GM19239 (cell line): Measurements from ENCODE around the gene GPR142.

Experiments
- DNase-seq: peaks from one replicate; pipeline ENCODE4 v3.0.0; 2011; ENCODE audit warnings: low spot score; ENCODE audit not compliant: insufficient read length
- FAIRE-seq: peaks from 2 replicates; lab custom pipeline; 2011; peaks lifted over from hg19 to GRCh38; lab: Jason Lieb, UNC

GPR142 gene, protein sequence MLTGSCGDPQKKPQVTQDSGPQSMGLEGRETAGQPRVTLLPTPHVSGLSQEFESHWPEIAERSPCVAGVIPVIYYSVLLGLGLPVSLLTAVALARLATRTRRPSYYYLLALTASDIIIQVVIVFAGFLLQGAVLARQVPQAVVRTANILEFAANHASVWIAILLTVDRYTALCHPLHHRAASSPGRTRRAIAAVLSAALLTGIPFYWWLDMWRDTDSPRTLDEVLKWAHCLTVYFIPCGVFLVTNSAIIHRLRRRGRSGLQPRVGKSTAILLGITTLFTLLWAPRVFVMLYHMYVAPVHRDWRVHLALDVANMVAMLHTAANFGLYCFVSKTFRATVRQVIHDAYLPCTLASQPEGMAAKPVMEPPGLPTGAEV

DNA sequence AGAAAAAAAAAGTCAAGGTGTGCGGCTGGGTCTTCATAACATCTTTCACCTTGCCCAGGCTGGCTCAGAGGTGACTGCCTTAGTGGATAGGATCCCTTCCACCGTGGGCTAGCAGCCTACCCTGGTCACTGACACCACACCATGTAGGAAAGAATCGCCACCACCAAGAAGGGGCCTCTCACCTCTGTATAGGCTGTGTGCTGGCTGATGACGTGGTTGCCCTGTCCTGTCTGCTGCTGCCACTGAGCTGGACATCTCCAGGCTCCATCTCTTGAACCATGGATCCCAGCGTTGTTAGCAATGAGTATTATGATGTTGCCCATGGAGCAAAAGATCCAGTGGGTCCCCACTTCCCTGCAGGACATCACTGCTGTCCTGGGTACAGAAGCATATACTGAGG, at the start of gene GPR142:
GPR142 (plus strand) TSS at position 301 of the 400 bp plus-strand sequence. CDS start 2,035 bp downstream, outside the sequence.
- no peak for FAIRE-seq
- no peak for DNase-seq

DNA sequence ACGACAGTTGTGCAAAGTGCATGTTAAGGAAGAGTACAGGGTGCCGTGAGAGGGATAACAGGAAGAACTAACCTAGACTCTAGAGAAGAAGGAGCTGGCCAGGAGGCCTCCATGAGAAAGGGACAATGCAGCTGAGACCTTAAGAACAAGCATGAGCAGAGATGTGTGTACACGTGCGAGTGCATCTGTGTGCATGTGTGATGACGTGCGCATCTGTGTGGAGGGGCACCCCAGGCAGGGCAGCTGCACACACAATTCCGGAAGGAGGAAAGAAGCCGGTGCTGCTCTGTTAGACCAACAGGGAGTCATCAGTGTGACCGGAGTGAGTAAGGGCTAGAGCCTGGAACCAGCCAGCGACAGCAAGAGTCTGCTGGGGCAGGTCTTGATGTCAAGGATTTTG, 48.9 kb upstream of the GPR142 start:
- FAIRE-seq (no peak), DNase-seq (no peak)

DNA sequence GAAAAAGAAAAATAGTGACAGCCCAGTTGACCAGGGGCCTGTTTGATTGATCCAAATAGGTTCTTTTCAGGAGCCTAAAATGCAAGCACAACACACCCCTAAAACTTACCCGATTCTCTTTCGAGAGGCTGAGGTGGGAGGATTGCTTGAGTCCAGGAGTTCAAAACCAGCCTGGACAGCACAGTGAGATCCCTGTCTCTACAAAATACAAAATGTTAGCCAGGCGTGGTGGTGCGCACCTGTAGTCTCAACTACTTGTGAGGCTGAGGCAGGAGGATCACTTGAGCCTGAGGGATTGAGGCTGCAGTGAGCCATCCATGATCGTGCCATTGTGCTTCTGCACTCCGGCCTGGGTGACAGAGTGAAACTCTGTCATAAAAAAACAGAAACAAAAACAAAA, 42.8 kb upstream of the GPR142 start:
- FAIRE-seq (no peak), DNase-seq (no peak)

DNA sequence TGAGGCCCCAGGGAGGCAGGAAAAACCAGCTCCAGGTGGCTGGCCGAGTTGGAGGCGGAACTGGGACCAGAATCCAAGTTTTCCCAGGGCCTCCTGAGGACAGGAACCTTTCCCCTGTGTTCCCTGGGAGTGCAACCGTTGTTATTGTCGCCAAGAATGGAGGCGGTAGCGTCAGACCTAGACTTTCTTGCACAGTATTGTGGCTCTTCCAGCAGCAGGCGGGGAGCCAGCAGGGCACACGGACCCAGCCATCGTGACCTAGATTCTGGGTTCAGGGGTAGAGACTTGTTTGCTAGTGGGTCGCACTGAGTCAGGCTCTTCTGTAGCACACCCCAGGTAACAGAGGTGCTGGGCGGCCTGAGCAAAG, 41.9 kb upstream of the GPR142 start:
- DNase-seq (no peak), FAIRE-seq (no peak)

DNA sequence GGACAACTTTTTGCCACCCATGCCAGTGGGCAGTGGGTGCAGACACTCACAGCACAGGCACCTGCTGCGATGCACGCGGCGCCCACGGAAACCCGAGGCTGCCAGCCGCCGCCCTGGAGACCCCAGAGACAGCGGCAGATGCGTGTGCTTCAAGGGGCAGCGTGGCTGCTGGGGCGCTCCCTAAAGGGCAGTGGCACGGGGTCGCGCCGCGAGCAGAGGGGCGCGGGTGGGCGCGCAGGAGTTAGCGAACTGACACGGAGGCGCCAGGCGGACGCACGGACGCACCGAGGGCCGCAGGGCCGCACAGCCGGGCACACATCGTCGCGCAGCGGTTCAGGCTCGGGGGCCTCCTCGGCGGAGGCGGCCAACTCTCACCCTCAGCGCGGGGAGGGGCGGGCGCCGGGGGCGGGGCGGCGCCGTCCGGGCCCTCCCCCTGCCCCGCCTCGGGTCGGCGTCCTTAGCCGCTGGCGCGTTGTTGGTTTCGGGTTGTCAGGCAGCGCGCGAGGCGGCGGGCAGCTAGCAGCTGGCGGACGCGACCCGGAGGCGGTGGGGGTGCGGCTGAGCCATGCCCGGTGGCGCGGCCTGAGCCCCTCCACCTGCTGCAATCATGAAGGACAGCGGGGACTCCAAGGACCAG, 41.4 kb upstream of the GPR142 start, which contains the start of gene KIF19:
KIF19 (plus strand) TSS at position 484 of the 637 bp plus-strand sequence; CDS start at position 608, 124 bp downstream.
- peak; percentile 81 for DNase-seq
- peak; percentile 14 for FAIRE-seq

DNA sequence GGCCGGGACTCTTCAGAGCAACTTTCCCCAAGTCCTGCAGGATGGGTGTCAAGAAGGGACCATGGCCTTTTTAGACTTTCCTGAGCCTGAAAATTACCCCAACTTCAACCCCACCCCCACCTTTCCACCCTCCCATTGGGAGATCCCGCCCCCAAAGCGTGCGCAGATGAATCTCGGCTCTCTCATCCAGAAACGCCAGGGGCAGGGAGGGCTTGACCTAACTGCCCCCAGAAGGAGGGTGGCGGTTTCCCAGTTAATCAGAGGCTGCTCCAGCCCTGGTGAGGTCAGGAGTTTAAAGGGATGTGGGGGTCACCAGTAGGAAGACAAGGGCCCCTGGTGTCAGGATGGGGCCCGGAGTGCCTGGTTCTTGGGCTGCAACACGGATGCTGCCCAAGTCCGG, 40.8 kb upstream of the GPR142 start:
- FAIRE-seq, result no peak
- no peak for DNase-seq

DNA sequence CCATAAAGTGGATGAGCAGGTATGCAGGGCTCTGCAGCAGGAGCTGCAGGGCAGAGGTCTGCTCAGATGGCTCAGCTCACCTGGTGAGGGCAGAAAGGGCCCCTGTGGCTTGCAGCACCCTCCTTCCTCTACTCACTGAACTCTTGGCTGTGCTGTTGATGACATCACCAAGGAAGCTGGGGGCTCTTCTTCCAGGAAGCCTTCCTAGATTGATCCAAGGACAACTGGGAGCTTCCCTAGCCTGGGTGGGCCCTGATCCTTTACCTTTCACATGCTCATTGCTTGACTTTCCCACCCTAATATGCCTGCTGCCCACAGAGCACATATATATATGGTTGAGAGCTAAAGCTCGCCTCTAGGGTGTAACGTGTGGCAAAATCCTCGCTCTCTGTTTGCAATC, 38.8 kb upstream of the GPR142 start:
- DNase-seq, result no peak
- no peak for FAIRE-seq

DNA sequence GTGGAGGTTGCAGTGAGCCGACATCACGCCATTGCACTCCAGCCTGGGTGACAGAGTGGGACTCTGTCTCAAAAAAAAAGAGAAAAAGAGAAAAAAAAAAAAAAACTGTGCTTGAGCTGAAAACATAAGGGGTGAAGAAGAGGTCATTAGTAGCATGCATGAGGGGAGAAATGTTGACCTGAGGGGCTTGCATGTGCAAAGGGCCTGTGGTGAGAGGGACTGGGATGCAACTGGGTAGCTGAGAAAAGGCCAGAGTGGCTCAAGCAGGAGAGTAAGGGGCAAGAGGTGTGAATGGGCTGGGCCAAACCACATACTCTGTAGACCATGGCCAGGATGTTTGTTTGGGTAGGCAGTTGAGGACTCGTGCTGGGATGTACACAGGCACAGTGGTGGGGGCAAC, 37.9 kb upstream of the GPR142 start:
- no peak for DNase-seq
- FAIRE-seq, result no peak

DNA sequence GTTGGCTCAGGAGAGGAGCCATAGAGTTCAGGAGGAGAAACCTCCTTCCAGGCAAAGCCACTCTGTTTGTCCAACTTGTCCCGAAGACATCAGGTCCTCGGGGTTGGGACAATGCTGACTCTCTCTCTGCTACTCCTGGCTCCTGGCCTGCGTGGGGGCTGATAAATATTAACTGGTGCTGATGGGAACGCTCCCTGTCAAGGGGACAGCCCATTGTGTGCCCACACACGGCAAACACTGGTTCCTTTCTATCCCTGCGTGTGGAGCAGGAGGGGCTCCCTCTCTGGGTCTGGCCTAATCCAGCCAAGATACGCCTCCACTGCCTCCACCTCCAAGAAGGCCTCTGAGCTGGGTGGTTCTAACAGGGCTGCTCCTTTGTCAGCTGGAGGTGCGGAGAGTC, 36.9 kb upstream of the GPR142 start:
- DNase-seq (no peak), FAIRE-seq (no peak)

DNA sequence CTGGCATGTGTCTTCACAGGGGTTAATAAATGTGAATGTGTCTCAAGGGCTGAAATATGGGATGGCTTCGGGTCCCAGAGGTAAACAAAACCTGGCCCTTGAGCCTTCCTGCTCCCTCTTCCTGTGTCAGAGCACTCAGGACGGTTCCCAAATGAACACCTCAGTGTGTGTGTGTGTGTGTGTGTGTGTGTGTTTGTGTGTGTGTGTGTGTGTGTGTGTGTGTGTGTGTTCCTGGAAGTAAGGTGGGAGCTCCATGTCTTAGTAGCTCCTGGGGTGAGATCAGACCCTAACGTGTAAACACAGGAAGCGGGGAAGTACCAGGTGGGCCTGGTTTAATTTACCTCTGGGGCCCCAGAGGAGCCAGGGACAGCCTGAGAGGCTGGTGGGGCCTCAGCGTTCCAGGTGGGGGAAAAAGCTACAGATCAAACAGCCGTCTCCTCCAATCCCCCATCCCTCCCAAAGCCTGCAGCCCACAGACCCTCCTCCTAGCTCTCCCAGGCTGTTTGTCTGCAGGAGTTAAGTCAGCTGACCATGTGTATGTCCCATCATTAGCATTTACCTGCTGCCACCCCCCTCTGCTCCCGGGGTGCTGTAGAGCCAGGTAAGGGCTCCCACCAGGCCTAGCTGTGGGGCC, 35.2 kb upstream of the GPR142 start:
- no peak for FAIRE-seq

DNA sequence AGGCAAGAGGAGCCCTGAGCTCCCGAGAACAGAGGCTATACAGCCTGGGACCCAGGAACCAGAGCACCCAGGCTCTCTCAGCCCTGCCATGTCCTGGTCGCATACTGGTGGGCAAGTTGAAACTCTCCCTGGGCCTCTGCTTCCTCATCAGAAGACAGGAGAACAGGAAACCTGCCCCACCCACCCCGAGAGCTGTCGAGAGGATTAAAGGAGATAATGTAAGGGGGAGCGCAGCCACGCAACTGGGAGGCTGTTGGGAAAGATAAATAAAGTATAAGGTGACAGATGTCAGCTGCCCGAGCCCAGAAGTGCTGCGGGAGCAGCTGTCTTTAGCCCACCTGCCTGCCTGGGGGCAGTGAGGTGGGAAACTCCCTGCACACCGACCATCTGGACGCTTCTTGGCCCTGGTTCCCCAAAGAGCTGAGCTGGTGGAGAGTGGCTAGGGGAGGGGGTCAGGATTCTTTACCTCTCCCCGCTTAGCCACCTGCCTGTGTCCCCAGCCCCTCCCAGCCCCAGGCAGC, 34.5 kb upstream of the GPR142 start:
- DNase-seq (no peak), FAIRE-seq (no peak)

More for the DNA sequence above, 35.2 kb upstream of the GPR142 start:
- no peak for DNase-seq

DNA sequence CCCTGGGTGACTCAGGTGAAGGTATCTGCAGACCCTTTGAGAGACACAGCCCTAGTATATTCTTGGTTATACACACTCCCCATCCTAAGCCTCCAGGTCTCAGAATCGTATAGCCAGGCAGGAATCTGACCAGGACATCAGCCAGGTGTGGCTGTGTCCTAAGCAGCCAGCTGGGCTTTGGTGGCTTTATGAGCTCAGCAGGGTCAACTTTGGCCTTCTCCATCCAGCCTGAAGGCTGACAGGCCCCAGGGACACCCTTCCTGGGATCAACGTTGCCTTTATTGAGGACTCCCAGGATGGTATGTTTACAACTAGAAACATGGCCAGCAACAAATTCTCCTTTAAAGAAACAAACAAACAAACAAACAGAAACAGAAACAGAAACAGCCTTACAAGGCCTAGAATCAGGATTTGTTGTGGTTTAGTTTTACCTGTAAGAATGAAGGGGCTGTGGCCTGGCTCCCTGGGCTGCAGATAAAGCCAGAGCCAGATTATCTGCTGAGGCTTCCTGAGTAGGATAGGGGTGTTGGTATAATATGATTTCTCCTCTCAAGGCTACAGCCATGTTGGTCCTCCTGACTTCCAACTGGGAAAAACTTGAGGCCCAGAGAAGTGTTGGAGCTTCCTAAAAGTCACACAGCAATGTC, 32.8 kb upstream of the GPR142 start:
- DNase-seq, result no peak
- no peak for FAIRE-seq

DNA sequence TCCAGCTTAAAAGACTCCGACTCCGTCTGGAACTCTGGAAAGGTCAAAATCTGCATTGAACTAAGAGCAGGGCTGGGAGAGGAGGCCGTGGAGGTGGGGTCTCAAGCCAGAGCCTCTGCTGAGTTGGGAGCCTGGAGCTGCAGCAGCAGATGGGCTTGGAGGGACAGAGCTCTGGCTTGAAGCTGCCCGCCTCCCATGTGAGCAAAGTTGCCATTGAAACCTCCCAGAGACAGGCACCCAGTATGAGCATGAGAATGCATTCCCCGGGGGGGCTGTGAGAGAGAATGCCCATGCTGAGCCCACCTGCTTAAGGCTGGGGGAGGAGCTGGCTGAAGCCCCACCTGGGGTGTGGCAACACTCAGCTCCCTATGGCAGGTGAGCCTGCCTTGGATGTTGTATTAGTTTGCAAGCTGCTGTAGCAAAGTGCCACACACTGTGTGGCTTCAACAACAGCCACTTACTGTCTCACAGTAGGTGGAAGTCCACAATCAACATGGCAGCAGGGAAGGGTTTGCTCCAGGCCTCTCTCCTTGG, 31.7 kb upstream of the GPR142 start:
- no peak for DNase-seq
- FAIRE-seq, result no peak

DNA sequence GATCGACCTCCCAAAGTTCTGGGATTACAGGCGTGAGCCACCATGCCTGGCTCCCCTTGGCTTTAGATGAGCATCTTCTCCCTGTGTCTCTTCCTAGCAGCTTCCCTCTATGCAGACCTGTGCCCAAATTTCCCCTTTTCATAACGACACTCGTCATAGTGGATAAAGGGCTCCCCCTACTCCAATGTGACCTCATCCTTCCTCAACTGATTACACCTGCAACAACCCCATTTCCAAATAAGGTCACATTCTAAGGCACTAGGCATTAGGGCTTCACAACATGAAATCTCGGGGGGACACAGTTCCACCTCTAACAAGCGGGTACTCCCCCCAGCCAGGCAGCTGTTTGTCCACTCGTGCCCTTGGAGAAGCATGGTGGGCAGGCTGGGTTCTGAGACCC, 31.0 kb upstream of the GPR142 start:
- FAIRE-seq (no peak), DNase-seq (no peak)

DNA sequence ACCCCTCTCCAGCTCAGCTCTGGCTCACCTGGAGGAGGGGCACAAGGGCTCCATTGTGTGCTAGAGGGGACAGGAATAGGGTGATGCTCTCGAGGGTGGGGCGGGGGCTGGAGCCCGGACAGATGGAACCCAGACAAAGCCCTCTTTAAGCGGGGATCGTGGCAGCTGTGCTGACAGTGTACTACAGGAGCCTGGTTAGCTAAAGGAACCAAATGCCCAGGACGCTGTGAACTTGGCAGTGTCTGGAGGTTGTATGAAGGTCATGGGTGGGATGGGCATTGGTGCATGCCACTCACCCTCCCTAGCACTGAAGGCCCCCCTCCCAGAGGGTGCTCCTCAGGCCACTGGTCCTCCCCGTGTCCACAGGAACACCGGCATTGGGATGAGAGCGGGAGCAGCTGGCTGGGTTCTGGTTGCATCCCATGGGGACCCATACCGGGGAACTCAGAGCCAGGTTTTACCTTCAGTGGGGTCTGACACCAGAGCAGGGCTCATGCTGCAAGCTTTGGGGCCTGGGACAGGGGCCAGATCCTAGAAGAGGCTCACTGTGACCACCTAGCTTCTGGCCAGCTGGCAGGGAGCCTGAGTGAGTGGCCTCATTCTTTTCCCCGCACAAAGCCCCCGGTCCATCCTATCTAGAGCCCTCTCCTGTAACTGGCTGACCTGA, 29.3 kb upstream of the GPR142 start:
- DNase-seq (no peak), FAIRE-seq (no peak)

DNA sequence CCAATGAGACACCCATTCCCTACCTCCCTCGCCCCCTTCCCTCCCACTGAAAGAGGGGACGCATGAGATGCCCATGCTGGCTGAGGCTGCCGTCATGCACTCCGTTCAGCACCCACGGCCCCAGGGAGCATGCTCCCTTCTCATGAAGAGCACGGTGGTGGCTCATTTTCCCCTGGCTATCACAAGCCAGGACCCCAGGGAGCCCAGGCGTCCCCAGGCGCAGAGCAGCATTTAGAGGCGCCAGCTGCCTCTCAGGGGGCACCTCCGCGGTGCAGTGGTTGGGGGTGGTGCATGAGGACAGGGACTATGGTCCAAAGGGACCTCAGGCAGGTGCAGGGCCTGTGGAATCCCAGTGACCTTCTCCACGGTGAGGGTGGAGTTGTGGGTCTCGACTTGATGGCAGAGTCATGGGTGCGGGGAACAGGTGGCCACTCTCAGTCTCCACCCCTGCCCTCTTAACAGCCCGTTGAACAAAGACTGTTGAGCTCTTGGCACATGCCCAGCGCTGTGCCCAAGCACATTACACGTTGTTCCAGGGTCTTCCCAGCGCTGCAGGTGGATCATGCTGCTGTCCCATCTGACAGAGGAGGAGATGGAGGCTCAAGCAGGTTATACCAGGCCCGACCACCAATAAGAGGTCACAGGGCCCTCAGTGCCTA, 27.6 kb upstream of the GPR142 start:
- FAIRE-seq, result no peak
- DNase-seq, result no peak

DNA sequence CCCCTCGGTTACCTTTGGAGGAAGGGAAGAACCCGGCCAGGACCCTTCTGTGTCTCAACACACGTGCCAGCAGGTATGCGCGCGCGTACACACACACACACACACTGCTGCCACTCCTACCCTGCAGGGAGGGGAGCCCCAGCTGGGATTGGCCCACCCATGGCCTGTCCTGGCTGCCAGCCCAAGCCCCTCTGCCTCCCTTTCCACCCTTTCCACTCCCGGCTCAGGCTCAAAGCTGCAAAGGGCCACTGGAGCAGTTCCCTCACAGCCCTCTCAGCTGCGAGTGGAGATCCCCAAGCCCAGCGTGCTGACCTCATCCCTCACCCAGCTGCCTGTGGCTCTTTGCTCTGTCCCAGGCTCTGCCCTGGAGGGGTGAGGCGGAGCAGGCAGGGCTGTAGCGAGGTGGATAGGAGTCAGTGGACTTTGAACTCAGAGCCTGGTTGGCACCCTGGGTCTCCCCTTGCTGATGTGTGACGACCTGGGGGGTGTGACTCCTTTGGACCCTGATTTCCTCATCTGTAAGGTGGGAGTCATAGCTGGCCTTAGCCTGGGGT, 26.8 kb upstream of the GPR142 start:
- DNase-seq (no peak), FAIRE-seq (no peak)

DNA sequence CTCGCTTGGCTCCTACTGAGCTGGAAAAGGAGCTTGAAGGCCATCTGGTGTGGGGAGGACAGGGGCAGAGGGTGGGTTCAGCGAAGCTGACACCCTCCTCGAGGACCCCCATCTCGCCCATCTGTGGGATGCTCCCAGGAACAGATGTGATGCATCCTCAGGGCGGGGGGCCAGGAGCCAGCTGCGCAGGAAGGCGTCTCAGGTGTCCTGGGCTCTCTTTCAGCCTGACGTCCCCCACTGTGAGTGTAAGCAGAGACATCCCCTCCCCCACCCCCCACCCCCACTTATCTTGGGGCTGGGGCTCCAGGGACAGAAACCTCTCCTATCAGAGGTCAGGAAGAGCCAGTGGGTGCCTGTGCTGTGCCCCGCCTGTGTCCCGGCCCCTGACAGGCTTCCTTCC, 25.1 kb upstream of the GPR142 start:
- DNase-seq, result no peak
- no peak for FAIRE-seq

DNA sequence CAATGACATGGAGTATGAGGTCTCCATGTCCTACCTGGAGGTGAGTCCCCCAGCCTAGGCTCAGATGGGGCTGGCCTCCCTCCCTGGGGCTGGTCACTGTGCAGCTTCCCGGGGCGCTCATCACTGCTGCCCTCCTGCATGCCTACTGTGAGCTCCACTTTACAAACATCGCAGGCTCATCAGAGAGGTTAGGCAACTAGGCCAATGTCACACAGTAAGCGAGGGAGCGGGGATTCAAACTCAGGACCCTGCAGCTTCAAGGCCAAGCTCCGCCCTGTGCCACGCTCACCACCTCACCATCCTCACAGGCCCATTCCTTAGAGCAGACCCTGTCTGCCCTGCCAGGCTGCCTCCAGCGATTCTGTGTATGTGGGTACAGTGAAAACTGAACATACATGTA, 24.2 kb upstream of the GPR142 start:
- DNase-seq, result no peak
- no peak for FAIRE-seq
